ENCODE results near the gene EPS8L2. TPM values are rescaled to one million over a fixed set of nuclear protein-coding genes. Genes with fewer than 3 reads are reported as not detected.

Gene EPS8L2
- polyA plus RNA-seq, 1 experiment = 11.0 TPM

DNA sequence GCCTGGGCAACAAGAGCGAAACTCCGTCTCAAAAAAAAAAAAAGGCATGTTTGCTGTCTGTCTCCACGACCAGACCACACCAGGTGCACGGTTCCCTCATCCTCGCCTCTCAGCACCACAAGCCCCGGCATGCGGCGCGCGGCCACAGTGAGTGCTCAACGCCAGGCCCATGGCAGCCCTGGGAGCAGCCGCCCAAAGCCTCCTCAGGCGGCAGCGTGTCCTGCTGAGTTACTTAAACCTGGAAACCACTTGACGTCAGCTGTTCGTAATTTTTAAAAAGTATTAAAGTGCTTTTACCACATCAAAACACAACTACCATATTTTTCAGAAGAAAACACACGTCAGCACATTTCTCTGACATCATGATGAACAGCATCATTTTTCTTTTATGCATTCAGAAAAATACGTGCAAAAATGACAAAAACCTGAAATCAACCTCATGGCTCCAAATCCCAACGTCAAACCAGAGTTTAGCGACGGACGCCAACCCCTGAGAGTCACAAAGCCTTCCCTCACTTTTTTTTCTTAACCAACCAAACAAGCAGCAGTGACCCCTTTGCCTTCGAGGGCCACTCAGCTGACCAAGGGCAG lies 13.1 kb upstream of the EPS8L2 start:
- DNase-seq (ENCODE audit: low read depth, low spot score) = no peak
- Histone ChIP-seq H3K27me3 (ENCODE audit: control insufficient read depth, insufficient read depth, low read length) (no peaks in the 10 kb centered on the region), H3K9me3 (ENCODE audit: control insufficient read depth, insufficient read depth, low read length) (no peaks in the 10 kb centered on the region; the same call in 1 of the 2 replicates), H3K27ac (ENCODE audit: low read depth, low read length) (no peak overlapping the region), H3K4me3 (ENCODE audit: low read depth, low read length) (peak overlapping the region; percentile 79)
- ChIA-PET POLR2A (interaction anchor here (0.9 kb wide), 1 partner anchor 77 kb away, joined by 3 read pairs; the partner anchor contains the start of gene IRF7), CTCF (no interaction called here)
- TF ChIP-seq, protein P1, sequence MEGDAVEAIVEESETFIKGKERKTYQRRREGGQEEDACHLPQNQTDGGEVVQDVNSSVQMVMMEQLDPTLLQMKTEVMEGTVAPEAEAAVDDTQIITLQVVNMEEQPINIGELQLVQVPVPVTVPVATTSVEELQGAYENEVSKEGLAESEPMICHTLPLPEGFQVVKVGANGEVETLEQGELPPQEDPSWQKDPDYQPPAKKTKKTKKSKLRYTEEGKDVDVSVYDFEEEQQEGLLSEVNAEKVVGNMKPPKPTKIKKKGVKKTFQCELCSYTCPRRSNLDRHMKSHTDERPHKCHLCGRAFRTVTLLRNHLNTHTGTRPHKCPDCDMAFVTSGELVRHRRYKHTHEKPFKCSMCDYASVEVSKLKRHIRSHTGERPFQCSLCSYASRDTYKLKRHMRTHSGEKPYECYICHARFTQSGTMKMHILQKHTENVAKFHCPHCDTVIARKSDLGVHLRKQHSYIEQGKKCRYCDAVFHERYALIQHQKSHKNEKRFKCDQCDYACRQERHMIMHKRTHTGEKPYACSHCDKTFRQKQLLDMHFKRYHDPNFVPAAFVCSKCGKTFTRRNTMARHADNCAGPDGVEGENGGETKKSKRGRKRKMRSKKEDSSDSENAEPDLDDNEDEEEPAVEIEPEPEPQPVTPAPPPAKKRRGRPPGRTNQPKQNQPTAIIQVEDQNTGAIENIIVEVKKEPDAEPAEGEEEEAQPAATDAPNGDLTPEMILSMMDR (IDR thresholded peaks at IDR 0.05; ENCODE audit: low read depth, low read length) = no peak

DNA sequence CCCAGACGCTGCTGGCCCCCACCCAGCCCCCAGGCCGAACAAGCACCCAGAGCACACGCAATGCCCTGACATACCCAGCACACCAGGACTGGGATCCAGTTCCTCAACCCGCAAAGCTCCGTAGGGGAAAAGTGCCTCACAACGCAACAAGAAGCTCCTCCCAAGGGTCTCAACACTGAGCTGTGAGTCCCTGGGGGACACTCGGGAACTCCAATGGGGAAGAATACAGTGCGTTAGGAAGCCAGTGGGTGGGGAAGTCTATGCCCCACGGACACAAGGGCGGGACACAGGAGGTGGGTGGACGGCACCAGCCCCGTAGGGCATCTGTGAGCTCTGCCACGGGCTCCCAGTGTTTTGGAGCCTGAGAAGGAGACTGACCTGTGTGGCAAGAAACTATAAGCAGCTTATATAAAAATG lies 12.6 kb upstream of the EPS8L2 start:
- H3K4me3 ChIP-seq (ENCODE audit: low read depth, low read length) = peak overlapping the region; percentile 79
- no peaks in the 10 kb centered on the region for H3K27me3 ChIP-seq (ENCODE audit: control insufficient read depth, insufficient read depth, low read length)
- POLR2A ChIA-PET = interaction anchor here (0.9 kb wide), 1 partner anchor 78 kb away, joined by 3 read pairs; the partner anchor contains the start of gene IRF7
- no peaks in the 10 kb centered on the region; the same call in 1 of the 2 replicates for H3K9me3 ChIP-seq (ENCODE audit: control insufficient read depth, insufficient read depth, low read length)
- CTCF ChIA-PET = no interaction called here
- no peak overlapping the region for H3K27ac ChIP-seq (ENCODE audit: low read depth, low read length)
- DNase-seq (ENCODE audit: low read depth, low spot score) = no peak
- TF ChIP-seq, protein P1 (IDR thresholded peaks at IDR 0.05; ENCODE audit: low read depth, low read length) = no peak

DNA sequence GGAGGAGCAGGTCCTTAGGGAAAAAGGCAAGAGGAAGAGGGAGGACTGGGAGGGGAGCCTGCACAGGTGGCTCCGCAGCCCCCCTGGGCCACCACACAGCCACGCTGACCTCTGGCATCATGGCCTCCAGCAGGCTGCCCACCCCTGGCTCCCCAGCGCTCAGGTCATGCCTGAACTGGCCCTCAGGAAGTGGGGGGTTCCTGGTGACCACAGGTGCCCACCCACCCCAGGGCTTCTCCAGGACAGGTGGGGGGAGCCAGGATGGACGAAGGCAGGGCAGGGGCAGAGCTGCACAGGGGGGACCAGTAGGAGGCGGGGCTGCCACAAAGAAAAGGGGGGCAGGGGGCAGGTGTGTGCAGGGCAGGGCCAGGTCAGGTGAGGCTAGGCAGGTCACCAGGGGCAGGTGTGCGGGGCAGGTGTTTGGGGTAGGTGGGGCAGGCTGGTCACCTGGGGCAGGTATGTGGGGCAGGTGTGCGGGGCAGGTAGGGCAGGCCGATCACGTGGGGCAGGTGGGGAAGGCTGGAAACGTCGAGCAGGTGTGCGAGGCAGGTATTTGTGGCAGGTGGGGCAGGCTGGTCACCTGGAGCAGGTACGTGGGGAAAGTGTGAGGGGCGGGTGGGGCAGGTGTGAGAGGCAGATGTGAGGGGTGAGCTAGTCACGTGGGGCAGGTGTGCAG lies 12.0 kb upstream of the EPS8L2 start:
- Histone ChIP-seq H3K27me3 (ENCODE audit: control insufficient read depth, insufficient read depth, low read length) (no peaks in the 10 kb centered on the region), H3K9me3 (ENCODE audit: control insufficient read depth, insufficient read depth, low read length) (no peaks in the 10 kb centered on the region; the same call in 1 of the 2 replicates), H3K4me3 (ENCODE audit: low read depth, low read length) (peak overlapping the region; percentile 79), H3K27ac (ENCODE audit: low read depth, low read length) (no peak overlapping the region)
- CTCF ChIA-PET = no interaction called here
- TF ChIP-seq, protein P1 (IDR thresholded peaks at IDR 0.05; ENCODE audit: low read depth, low read length) = no peak
- DNase-seq (ENCODE audit: low read depth, low spot score) = no peak
- POLR2A ChIA-PET = interaction anchor here (0.5 to 2.4 kb wide), 3 partner anchors 12 to 78 kb away, joined by 3 to 11 read pairs (median 3); partner anchors contain the start of genes EPS8L2 and IRF7

DNA sequence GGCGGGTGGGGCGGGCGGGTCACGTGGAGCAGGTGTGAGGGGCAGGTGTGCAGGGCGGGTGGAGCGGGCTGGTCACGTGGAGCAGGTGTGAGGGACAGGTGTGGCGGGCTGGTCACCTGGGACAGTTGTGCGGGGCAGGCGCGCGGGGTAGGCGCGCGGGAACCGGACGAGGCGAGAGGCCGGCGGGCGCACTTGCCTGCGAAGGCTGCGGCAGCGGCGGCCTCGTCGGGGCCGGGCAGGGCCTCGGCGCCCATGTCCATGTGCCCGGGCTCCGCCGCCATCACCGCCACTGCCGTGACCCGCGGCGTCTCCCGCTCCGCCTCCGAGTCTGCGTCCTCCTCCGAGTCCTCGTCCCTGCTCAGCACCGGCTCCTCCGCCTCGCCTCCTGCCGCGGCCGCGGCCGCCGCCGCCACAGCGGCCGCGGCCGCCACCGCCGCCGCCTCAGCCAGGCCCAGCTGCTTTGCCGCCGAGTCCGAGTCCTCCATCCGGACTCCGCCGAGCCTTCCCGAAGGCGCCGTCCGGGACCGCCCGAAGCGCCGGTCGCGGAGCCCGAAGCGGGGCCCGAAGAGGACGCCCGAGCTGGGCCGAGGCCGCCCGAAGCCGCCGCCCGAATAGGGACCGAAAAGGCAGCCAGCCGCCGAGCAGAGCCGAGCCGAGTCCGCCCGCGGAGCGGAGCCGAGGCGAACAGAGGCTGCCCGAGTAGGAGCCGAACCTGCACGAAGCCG lies 11.3 kb upstream of the EPS8L2 start, which contains the start of gene DEAF1:
Gene DEAF1, minus strand, starts transcription at position 660 of the 725 bp plus-strand sequence. Its CDS starts 175 bp downstream, at position 485.
- peak; percentile 97 for DNase-seq (ENCODE audit: low read depth, low spot score)
- Histone ChIP-seq H3K4me3 (ENCODE audit: low read depth, low read length) (peak within 1 kb of the TSS; percentile 79), H3K27me3 (ENCODE audit: control insufficient read depth, insufficient read depth, low read length) (no peaks in the 10 kb centered on the region), H3K9me3 (ENCODE audit: control insufficient read depth, insufficient read depth, low read length) (no peaks in the 10 kb centered on the region; the same call in 1 of the 2 replicates), H3K27ac (ENCODE audit: low read depth, low read length) (peak within 1 kb of the TSS; percentile 100)
- CTCF ChIA-PET = no interaction called here
- TF ChIP-seq, protein P1 (IDR thresholded peaks at IDR 0.05; ENCODE audit: low read depth, low read length) = no peak
- POLR2A ChIA-PET = interaction anchor here (1.2 to 2.4 kb wide), 5 partner anchors 12 to 56 kb away, joined by 4 to 11 read pairs (median 10); partner anchors contain the start of genes EPS8L2 and TALDO1
